Measurements from ENCODE around the gene CLMN.

- TF ChIP-seq CTCF (IDR thresholded peaks at IDR 0.05) (no peak), POLR2A (IDR thresholded peaks at IDR 0.05) (no peak), EP300 (IDR thresholded peaks at IDR 0.05) (no peak)
Observed at GRCh38 chr14:95345032-95345431, 25.3 kb upstream of the CLMN start.
